ENCODE measurements around the gene TMEFF2.

Gene TMEFF2

DNA sequence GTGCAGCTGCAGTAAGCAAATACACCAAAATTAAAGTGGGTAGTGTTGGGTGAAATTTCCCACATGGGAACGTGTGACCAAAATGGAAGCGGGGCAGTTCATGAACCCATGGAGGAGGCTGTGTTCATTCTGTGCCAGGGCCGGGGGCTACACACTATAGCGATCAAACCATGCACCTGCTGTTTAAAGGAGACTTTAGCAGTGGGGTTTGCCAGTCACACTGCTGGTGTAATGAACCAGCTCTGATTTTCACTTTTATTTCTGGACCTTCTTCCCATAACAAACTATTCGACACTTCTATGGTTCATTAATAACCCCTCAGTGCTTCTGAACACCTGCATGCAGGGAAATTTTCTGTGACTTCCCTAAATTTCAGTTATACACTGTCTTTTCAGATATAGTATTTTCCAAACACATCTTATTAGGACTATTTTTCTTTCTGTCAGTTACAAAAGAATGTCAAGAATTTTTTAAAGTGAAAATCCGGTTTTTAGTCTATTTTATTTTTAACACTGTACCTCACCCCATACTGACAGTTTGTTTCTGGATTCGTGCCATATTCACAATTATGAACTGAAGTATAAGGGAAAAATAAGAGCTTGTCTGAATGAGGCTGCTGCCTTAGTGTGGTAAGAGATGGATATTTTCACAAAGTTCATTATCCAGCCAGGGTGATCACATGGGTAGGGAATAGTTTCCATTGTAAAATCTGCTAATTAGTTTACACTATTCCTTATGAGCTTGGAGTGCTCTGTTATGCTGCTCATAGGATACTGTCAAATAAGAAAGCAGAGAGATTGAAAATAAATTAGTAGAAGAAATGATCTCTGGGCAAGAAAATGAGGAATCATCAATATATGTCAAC is 236.5 kb downstream of the TMEFF2 start:
- no peak for DNase-seq

- DNase-seq = no peak
These were observed 240.3 kb downstream of the TMEFF2 start for GRCh38 chr2:191954451-191954850.

DNA sequence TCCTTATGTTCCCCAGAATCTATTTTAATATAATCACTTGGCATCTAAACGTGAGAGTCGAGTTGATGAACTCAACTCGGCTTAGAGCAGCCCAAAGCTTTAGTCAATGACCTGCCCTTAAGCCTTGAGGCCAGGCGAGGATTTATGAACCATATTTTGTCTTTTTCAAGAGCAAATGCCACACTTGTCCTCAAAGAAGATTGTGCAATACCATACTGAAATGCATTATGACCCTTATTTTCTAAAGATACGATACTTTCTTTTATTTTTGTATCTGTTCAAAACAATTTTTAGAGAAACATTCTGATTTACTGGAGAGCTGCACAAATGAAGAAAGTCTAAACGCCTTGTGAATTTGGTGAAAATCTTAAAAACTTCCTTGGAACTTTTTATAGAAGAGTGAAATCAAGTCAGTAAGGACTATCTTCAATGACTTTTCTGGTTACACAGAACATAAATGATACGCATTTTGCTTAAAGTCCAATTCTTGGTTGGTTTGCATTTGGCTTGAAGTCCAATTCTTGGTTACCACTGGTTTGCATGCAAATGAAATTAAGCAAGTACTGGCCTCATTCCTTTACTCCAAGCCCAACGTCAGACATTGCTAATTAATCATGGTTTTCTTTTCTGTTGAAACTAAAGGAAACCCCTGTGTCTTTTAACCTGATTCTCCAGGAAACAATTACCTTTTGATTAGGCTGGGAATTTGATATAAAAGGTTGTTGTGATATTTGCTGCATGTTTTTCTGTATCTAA is 242.0 kb downstream of the TMEFF2 start:
- DNase-seq = no peak

DNA sequence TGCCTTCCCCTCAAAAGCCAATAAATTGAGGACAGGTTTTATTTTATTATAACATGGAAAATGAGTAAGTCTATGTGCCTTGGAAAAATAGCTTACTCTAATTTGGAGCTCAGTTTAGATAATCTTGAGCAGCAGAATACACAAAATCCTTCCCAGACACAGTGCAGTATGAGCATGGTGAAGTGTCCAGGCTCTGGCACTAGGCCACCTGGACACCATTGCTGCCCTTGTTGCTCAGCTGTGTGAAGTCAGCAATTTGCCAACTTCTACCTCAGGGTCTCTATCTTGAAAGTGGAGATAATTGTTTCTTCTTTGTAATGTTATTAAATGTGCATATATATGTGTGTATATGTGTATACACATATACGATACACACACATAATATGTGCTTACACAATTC is 242.9 kb downstream of the TMEFF2 start:
- no peak for DNase-seq

DNA sequence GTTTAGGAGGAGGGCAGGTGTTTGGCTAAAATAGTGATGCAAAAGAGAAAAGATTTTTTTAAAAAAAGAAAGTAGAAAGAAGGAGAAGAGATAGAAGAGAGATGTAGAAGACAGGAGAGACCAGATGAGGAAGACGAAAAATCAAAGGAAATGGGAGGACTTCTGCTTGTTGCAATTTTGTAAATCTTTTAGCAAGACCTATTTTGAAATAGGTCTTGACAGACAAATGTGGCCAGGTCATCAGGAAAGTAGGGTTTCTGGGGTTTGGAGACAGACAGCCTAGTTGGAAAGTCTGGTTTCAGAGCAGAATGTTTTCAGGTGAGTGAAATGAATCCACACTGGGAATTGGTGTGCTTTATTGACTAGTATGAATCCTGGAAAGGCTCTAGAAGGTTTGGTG is 243.4 kb downstream of the TMEFF2 start:
- DNase-seq = no peak

DNA sequence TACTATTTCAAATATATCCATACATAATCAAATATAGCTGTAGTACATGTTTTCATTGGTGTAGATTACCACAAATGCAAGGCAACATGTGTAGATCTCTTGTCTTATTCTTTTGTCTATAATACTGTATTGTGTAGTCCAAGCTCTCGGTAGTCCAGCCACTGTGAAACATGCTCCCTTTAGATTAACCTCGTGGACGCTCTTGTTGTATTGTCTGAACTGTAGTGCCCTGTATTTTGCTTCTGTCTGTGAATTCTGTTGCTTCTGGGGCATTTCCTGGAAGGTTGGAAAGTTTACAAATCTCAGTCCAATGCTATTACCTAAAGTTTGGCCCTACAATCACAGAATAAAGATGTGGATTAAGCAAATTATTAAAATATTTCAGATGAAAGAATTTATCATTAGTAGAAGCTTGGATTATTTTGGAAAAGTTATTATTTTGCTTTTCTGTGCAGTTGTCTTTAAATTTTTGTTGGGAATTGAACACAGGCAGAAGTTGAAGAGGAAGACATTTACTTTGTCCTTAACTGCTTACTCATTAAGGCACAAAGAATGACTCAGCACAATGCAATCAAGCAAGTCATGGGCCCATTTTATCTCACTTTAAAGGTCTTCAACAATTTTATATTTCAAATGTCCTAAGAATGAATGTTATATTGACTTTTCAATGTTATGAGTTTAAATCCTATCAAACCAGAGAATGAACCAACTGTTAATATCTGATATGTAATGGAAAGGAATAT is 244.4 kb downstream of the TMEFF2 start:
- DNase-seq = no peak

DNA sequence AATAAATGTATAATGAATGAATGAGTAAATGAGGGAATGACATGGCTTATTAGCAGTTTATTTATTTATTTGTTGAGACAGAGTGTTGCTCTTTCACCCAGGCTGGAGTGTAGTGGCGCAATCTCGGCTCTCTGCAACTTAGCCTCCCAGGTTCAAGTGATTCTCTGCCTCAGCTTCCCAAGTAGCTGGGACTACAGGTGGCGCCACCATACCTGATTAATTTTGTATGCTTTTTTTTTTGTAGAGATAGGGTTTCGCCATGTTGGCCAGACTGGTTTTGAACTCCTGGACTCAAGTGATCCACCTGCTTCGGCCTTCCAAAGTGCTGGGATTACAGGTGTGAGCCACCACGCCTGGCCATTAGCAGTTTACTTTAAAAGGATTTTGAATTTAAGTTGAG is 247.5 kb downstream of the TMEFF2 start:
- no peak for DNase-seq

GRCh38 chr2:191946471-191947182 is 248.1 kb downstream of the TMEFF2 start:
- DNase-seq = no peak

DNA sequence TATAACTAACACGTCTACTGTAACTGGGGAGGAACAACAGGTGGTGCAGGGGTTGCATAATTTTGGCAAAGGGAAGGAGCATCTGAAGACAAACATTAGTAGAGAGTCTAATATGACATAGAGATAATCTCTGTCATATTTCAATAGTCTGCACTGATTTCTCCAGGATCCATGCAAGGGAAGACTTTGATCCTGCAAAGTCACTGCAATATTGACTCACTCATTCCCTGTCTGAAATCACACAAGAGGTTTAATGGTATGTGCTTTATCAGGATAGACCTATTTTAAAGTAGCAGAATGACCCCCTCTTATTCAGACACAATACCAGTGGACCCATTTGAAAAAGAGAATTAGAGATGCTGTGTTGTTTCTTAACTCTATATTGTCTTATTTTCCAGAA is 249.1 kb downstream of the TMEFF2 start:
- no peak for DNase-seq

GRCh38 chr2:191942739-191943103 is 252.0 kb downstream of the TMEFF2 start:
- no peak for DNase-seq

- no peak for DNase-seq
These were observed 252.5 kb downstream of the TMEFF2 start for GRCh38 chr2:191942090-191942738.

DNA sequence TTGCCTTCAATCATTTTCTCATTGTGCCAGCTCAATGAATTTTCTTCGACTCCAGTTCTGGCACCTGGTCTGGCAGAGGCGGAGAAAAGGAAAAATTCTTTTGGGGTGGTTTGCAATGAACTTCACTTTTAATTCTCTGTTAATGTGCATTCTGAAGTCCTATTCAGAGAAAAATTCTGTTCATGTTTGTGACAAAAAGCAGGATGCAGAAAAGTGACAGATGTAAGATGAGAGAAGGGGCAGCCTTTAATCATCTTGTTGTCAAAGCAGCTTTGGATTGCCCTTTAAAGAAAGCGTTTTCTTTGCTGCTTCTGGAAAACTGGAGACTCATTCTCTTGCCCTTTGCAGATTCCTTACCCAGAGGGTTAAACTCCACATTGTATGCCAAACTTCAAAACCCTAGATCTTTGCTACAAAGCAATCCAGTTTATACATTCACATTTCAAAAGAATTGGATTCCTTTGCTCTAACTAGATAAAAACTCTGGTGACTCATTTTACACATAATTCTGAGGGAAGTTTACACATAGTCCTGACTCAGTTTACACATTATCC is 253.3 kb downstream of the TMEFF2 start:
- no peak for DNase-seq

- DNase-seq = no peak
These were observed 256.0 kb downstream of the TMEFF2 start for GRCh38 chr2:191938779-191939178.

GRCh38 chr2:191936882-191937405 is 257.8 kb downstream of the TMEFF2 start:
- no peak for DNase-seq

GRCh38 chr2:191935247-191935646 is 259.5 kb downstream of the TMEFF2 start:
- no peak for DNase-seq

DNA sequence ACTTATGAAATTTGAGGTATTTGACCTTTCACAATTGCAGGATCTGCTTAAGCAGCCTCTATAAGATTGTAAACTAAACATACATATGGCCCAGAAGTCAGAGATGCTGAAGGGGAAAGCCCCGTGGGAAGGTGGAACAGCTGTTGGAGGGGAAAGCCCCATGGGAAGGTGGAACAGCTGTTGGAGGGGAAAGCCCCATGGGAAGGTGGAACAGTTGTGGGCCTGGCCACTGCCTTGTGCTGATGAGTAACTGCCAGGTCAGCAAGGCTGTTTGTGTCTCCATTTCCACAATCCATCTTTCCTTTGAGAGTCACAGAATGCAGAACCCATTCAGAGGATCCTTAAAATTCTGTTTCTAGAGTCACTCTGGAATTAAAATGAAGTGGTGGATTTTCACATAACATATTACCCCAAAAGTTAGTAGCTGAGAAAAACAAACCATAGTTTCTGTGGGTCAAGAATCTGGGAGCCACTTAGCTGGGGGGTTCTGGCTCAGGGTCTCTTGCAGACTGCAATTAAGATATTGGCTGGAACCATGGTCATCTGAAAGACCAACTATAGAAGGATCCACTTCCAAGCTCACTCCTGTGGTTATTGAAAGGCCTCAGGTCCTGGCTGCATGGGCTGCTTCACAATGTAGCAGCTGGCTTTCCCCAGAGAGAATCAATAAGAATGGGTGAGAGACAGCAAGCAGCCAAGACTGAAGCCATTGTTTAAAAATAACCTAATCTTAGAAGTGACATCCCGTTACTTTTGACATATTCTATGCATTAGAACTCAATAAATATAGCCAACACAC is 261.2 kb downstream of the TMEFF2 start:
- DNase-seq = no peak

GRCh38 chr2:191932286-191932685 is 262.4 kb downstream of the TMEFF2 start:
- DNase-seq = no peak

- no peak for DNase-seq
These were observed 263.4 kb downstream of the TMEFF2 start for GRCh38 chr2:191931329-191931728.

GRCh38 chr2:191930205-191930604 is 264.5 kb downstream of the TMEFF2 start:
- DNase-seq = no peak

DNA sequence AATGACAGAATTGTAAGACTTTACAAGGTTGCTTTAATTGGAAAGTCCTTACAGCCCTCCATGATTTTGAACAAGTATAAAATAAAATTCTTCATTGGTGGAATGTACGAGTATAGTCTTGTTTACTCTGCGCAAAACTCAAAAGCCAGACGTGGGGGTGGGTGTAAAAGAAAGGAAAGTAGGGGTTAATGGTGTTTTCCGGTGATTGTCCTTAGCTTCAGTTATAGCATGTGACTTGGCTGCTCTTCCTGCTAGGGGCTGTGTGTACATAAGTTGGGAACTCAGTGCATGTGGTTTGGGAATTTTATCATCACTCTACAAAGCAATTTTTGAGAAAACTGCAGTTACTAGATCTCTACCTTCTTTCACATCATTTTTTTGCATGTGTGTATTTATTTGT is 265.4 kb downstream of the TMEFF2 start:
- DNase-seq = no peak

- DNase-seq = no peak
These were observed 266.7 kb downstream of the TMEFF2 start for GRCh38 chr2:191927991-191928390.
